ENCODE measurements around the gene CLK3. TPM values are rescaled to one million over a fixed set of nuclear protein-coding genes. Genes with fewer than 3 reads are reported as not detected.
A peak's percentile ranks its signal among the peaks of the same experiment; 100 is the strongest.

The CLK3 gene
- polyA plus RNA-seq, 2 donors, result 50.7 to 78.7 TPM

DNA sequence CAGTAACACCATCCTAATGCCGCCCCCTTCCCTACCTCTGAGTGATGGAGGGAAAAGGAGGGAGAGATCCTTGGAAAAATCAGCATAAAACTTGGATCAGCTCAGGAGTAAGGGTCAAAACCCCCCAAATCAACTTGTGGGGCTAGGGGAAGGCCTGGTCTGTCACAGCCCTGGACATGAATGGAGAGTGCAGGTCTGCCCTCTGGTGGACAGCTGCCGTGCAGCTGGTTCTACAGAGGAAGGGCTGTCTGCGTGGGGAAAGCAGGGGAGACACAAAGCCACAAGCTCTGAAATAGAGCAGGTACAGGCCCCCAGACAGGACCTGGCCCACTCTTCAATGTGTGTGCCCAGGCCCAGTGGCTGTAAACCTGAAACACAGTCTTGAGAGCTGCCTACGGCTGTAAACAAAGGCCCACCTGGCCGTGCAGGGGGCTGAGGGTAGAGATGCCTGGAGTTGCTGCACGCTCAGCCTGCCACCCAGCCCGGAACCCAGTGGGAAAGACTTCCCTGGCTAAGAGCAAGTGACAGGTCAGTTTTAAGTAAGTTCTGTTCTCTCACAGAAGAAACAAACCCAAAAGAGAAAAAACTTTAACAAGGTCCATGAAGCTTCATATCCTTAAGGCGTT, 16.4 kb downstream of the CLK3 start:
- H3K4me1 ChIP-seq (ENCODE audit: control insufficient read depth in 2 of 2, insufficient read depth in 2 of 2, low read length in 1 of 2), result no peaks in the 10 kb centered on the region
- peaks cover 50 to 57% of the 10 kb centered on the region in 2 donors for H3K36me3 ChIP-seq (ENCODE audit: control insufficient read depth in 2 of 2, insufficient read depth in 2 of 2, low read length in 1 of 2)
- no peak overlapping the region for H3K27ac ChIP-seq (ENCODE audit: low read depth in 2 of 2, low read length in 1 of 2)
- 67 to 70% methylated on average over 8 of the region's 8 CpGs for WGBS, 2 donors
- H3K9me3 ChIP-seq (ENCODE audit: control insufficient read depth in 2 of 2, insufficient read depth in 1 of 2, low read depth in 1 of 2, low read length in 1 of 2), result no peaks in the 10 kb centered on the region
- H3K27me3 ChIP-seq (ENCODE audit: control insufficient read depth in 1 of 2, insufficient read depth in 2 of 2, low read length in 2 of 2), result no peaks in the 10 kb centered on the region
- H3K4me3 ChIP-seq (ENCODE audit: low read depth in 1 of 2, low read length in 2 of 2), result no peak overlapping the region

- Histone ChIP-seq H3K4me1 (ENCODE audit: control insufficient read depth in 2 of 2, insufficient read depth in 2 of 2, low read length in 1 of 2) (no peaks in the 10 kb centered on the region), H3K27me3 (ENCODE audit: control insufficient read depth in 1 of 2, insufficient read depth in 2 of 2, low read length in 2 of 2) (no peaks in the 10 kb centered on the region), H3K27ac (ENCODE audit: low read depth in 2 of 2, low read length in 1 of 2) (no peak overlapping the region), H3K36me3 (ENCODE audit: control insufficient read depth in 2 of 2, insufficient read depth in 2 of 2, low read length in 1 of 2) (peaks cover 44 to 55% of the 10 kb centered on the region in 2 donors), H3K4me3 (ENCODE audit: low read depth in 1 of 2, low read length in 2 of 2) (no peak overlapping the region), H3K9me3 (ENCODE audit: control insufficient read depth in 2 of 2, insufficient read depth in 1 of 2, low read depth in 1 of 2, low read length in 1 of 2) (no peaks in the 10 kb centered on the region)
- WGBS, 2 donors, result 87 to 88% methylated on average over 9 of the region's 9 CpGs
Observed at GRCh38 chr15:74632601-74633000, 17.0 kb downstream of the CLK3 start.

DNA sequence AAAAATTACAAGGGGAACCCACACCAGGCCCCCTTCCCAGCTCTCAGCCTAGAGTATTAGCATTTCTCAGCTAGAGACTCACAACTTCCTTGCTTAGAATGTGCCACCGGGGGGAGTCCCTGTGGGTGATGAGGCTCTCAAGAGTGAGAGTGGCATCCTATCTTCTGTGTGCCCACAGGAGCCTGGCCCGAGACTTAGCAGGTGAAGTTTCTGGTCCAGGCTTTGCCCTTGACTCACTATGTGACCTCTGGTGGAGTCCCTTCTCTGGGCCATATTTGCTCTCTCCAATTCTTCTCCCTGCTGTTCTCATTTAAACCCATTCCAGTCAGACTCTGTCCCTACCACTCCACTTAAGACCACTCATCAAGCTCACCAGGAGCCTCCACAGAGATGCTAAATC, 18.1 kb downstream of the CLK3 start:
- Histone ChIP-seq H3K27me3 (ENCODE audit: control insufficient read depth in 1 of 2, insufficient read depth in 2 of 2, low read length in 2 of 2) (no peaks in the 10 kb centered on the region), H3K9me3 (ENCODE audit: control insufficient read depth in 2 of 2, insufficient read depth in 1 of 2, low read depth in 1 of 2, low read length in 1 of 2) (no peaks in the 10 kb centered on the region), H3K27ac (ENCODE audit: low read depth in 2 of 2, low read length in 1 of 2) (no peak overlapping the region), H3K4me1 (ENCODE audit: control insufficient read depth in 2 of 2, insufficient read depth in 2 of 2, low read length in 1 of 2) (no peaks in the 10 kb centered on the region), H3K36me3 (ENCODE audit: control insufficient read depth in 2 of 2, insufficient read depth in 2 of 2, low read length in 1 of 2) (peaks cover 34 to 44% of the 10 kb centered on the region in 2 donors), H3K4me3 (ENCODE audit: low read depth in 1 of 2, low read length in 2 of 2) (no peak overlapping the region)
- WGBS, 2 donors, result 69 to 76% methylated on average over 2 of the region's 2 CpGs

DNA sequence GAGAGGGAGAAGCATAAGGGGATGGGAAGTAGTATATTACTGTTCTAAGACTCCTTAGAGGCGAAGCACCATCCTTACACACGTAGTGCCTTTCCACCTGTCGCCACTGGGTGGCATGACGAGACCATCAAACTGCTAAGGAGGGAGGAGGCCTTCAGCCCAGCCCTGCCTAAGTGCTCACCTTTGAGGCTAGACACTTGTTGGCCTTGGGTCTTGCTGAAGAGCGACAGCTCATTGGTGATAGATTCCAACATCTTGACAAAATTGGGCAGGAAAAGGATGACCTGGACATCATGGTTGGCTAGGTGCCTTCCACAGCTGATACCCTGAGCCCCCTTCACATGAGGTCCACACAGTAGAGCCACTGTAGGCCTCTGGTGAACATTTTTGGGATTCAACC, 19.6 kb downstream of the CLK3 start:
- Histone ChIP-seq H3K27ac (ENCODE audit: low read depth in 2 of 2, low read length in 1 of 2) (no peak overlapping the region), H3K4me3 (ENCODE audit: low read depth in 1 of 2, low read length in 2 of 2) (no peak overlapping the region), H3K4me1 (ENCODE audit: control insufficient read depth in 2 of 2, insufficient read depth in 2 of 2, low read length in 1 of 2) (no peaks in the 10 kb centered on the region), H3K9me3 (ENCODE audit: control insufficient read depth in 2 of 2, insufficient read depth in 1 of 2, low read depth in 1 of 2, low read length in 1 of 2) (no peaks in the 10 kb centered on the region), H3K27me3 (ENCODE audit: control insufficient read depth in 1 of 2, insufficient read depth in 2 of 2, low read length in 2 of 2) (no peaks in the 10 kb centered on the region), H3K36me3 (ENCODE audit: control insufficient read depth in 2 of 2, insufficient read depth in 2 of 2, low read length in 1 of 2) (peaks cover 26 to 37% of the 10 kb centered on the region in 2 donors)
- WGBS, 2 donors, result 18% methylated on average over 5 of the region's 5 CpGs

DNA sequence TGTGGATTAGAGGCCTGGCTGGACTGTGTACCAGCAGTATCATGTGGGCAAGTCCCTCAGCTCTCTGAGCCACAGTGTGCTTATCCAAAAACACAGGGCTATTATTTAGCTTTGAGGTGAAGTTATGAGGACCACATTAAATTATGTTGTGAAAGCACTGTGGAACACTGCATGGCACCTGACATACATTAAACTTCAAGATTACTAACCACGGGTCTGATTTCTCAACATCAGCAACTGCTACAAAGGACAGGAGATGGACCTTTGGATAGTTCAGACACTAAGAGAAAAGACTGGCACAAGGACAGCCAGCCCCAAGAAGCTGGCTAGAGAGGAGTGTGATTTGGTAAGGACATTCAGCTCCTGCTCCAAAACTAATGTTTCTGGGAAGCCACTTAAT, 21.3 kb downstream of the CLK3 start:
- H3K27me3 ChIP-seq (ENCODE audit: control insufficient read depth in 1 of 2, insufficient read depth in 2 of 2, low read length in 2 of 2), result no peaks in the 10 kb centered on the region
- 78 to 84% methylated on average over 1 of the region's 1 CpG for WGBS, 2 donors
- no peak overlapping the region for H3K27ac ChIP-seq (ENCODE audit: low read depth in 2 of 2, low read length in 1 of 2)
- H3K4me1 ChIP-seq (ENCODE audit: control insufficient read depth in 2 of 2, insufficient read depth in 2 of 2, low read length in 1 of 2), result peaks cover 0 to 5% of the 10 kb centered on the region in 2 donors
- no peaks in the 10 kb centered on the region for H3K9me3 ChIP-seq (ENCODE audit: control insufficient read depth in 2 of 2, insufficient read depth in 1 of 2, low read depth in 1 of 2, low read length in 1 of 2)
- H3K36me3 ChIP-seq (ENCODE audit: control insufficient read depth in 2 of 2, insufficient read depth in 2 of 2, low read length in 1 of 2), result peaks cover 24 to 26% of the 10 kb centered on the region in 2 donors
- H3K4me3 ChIP-seq (ENCODE audit: low read depth in 1 of 2, low read length in 2 of 2), result no peak overlapping the region

GRCh38 chr15:74641151-74641550, 25.5 kb downstream of the CLK3 start:
- no peaks in the 10 kb centered on the region for H3K9me3 ChIP-seq (ENCODE audit: control insufficient read depth in 2 of 2, insufficient read depth in 1 of 2, low read depth in 1 of 2, low read length in 1 of 2)
- no peaks in the 10 kb centered on the region for H3K27me3 ChIP-seq (ENCODE audit: control insufficient read depth in 1 of 2, insufficient read depth in 2 of 2, low read length in 2 of 2)
- WGBS, 2 donors, result 64 to 68% methylated on average over 1 of the region's 1 CpG
- H3K36me3 ChIP-seq (ENCODE audit: control insufficient read depth in 2 of 2, insufficient read depth in 2 of 2, low read length in 1 of 2), result peaks cover 4 to 12% of the 10 kb centered on the region in 2 donors
- H3K4me1 ChIP-seq (ENCODE audit: control insufficient read depth in 2 of 2, insufficient read depth in 2 of 2, low read length in 1 of 2), result peaks cover 11 to 12% of the 10 kb centered on the region in 2 donors
- no peak overlapping the region for H3K4me3 ChIP-seq (ENCODE audit: low read depth in 1 of 2, low read length in 2 of 2)
- no peak overlapping the region for H3K27ac ChIP-seq (ENCODE audit: low read depth in 2 of 2, low read length in 1 of 2)

GRCh38 chr15:74642348-74642733, 26.7 kb downstream of the CLK3 start:
- H3K4me1 ChIP-seq (ENCODE audit: control insufficient read depth in 2 of 2, insufficient read depth in 2 of 2, low read length in 1 of 2), result peaks cover 11 to 12% of the 10 kb centered on the region in 2 donors
- peak overlapping the region; percentile 67 to 90 for H3K27ac ChIP-seq (ENCODE audit: low read depth in 2 of 2, low read length in 1 of 2)
- H3K9me3 ChIP-seq (ENCODE audit: control insufficient read depth in 2 of 2, insufficient read depth in 1 of 2, low read depth in 1 of 2, low read length in 1 of 2), result no peaks in the 10 kb centered on the region
- no peaks in the 10 kb centered on the region for H3K27me3 ChIP-seq (ENCODE audit: control insufficient read depth in 1 of 2, insufficient read depth in 2 of 2, low read length in 2 of 2)
- H3K36me3 ChIP-seq (ENCODE audit: control insufficient read depth in 2 of 2, insufficient read depth in 2 of 2, low read length in 1 of 2), result peaks cover under 1 to 5% of the 10 kb centered on the region in 2 donors
- 44 to 46% methylated on average over 4 of the region's 4 CpGs for WGBS, 2 donors
- H3K4me3 ChIP-seq (ENCODE audit: low read depth in 1 of 2, low read length in 2 of 2), result no peak overlapping the region

DNA sequence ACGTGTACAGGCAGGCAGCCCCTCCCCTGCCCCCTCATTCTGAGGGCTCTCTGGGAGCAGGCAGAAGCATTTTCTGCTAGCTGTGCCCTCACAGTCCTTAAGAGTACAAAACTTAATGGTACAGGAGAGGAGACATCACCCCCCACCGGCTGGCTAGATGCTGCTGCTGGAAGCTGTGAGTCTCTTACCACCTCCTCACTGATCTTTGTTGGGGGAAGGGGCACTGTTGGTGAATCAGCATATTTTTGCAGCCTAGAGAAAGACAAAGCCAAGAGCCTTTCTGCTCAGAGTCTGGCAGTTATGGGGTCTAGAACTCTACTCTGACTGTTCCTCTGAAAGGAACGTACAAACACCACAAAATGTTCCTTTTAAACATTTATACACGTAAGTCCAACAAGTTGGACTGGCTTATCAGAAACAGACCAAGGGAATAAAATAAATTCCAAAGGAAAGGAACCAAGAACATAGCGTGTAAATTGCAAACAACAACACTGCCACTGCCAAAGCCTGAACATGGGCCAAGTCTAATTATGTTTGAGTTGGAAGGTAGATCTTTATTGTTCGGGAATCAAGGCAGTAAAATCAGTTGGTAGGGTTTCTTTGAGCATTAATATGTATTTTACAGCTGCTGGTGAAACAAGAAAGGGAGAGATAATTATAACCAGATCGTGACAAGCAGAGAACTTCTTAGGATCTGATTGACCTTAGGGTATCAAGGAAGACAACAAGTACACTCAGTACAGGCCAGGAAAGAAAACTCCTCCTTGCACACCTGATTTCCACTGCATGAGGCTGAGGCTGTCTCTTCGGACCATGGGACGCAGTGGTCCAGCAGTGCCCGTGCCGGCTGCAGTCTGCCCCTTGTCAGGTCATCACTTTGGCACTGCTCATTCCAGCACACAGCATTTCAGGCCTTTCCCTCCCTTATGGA, 27.4 kb downstream of the CLK3 start:
- WGBS, 2 donors, result 40 to 43% methylated on average over 11 of the region's 11 CpGs
- peaks cover 11 to 12% of the 10 kb centered on the region in 2 donors for H3K4me1 ChIP-seq (ENCODE audit: control insufficient read depth in 2 of 2, insufficient read depth in 2 of 2, low read length in 1 of 2)

DNA sequence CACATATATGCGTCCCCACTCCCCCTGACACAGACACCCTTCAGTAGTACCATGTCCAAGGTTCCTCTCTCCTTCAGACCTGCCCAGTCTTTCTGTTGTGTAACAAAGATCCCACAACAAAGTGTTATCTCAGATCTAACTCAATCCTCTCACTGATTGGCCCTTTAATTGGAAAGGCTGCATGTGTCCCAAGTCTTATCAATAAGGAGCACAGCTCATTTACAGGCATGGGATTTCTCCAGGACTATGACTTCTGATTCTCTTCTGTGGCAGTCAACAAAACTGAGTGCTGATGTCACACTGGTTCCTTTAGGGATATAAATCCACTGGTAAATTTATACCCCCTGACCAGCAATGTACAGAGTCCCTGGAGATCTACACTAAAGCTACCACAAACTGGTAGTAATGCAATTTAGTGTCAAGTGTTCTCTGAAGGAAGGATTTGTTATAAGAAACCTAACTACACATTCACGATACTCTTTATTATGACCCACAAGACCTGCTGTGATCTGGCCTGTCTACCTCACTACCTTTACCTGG, 28.1 kb downstream of the CLK3 start:
- peak overlapping the region; percentile 15 to 70 for H3K27ac ChIP-seq (ENCODE audit: low read depth in 2 of 2, low read length in 1 of 2)

More for the DNA sequence above, 27.4 kb downstream of the CLK3 start:
- Histone ChIP-seq H3K4me3 (ENCODE audit: low read depth in 1 of 2, low read length in 2 of 2) (no peak overlapping the region), H3K27me3 (ENCODE audit: control insufficient read depth in 1 of 2, insufficient read depth in 2 of 2, low read length in 2 of 2) (no peaks in the 10 kb centered on the region), H3K27ac (ENCODE audit: low read depth in 2 of 2, low read length in 1 of 2) (peak overlapping the region; percentile 67 to 90), H3K36me3 (ENCODE audit: control insufficient read depth in 2 of 2, insufficient read depth in 2 of 2, low read length in 1 of 2) (peaks cover 0 to 5% of the 10 kb centered on the region in 2 donors), H3K9me3 (ENCODE audit: control insufficient read depth in 2 of 2, insufficient read depth in 1 of 2, low read depth in 1 of 2, low read length in 1 of 2) (no peaks in the 10 kb centered on the region)

More for the DNA sequence above, 28.1 kb downstream of the CLK3 start:
- Histone ChIP-seq H3K27me3 (ENCODE audit: control insufficient read depth in 1 of 2, insufficient read depth in 2 of 2, low read length in 2 of 2) (no peaks in the 10 kb centered on the region), H3K36me3 (ENCODE audit: control insufficient read depth in 2 of 2, insufficient read depth in 2 of 2, low read length in 1 of 2) (peaks cover 0 to 5% of the 10 kb centered on the region in 2 donors), H3K4me3 (ENCODE audit: low read depth in 1 of 2, low read length in 2 of 2) (no peak overlapping the region), H3K9me3 (ENCODE audit: control insufficient read depth in 2 of 2, insufficient read depth in 1 of 2, low read depth in 1 of 2, low read length in 1 of 2) (no peaks in the 10 kb centered on the region), H3K4me1 (ENCODE audit: control insufficient read depth in 2 of 2, insufficient read depth in 2 of 2, low read length in 1 of 2) (peaks cover 11 to 12% of the 10 kb centered on the region in 2 donors)
- 79 to 88% methylated on average over 2 of the region's 2 CpGs for WGBS, 2 donors

Data from esophagus (tissue), 2 donors.